ENCODE results near the gene PACS1.

PACS1 gene

GRCh38 chr11:66050581-66051231, 19.4 kb upstream of the PACS1 start:
- DNase-seq (ENCODE audit: low spot score), result no peak

GRCh38 chr11:66051371-66051765, 18.7 kb upstream of the PACS1 start:
- DNase-seq (ENCODE audit: low spot score), result no peak

GRCh38 chr11:66051766-66052663, 18.1 kb upstream of the PACS1 start, which contains the start of gene SF3B2:
Gene SF3B2, plus strand, starts transcription at chr11:66052364. Its CDS starts 21 bp downstream, at chr11:66052385.
- DNase-seq (ENCODE audit: low spot score), result peak; percentile 99

- no peak for DNase-seq (ENCODE audit: low spot score)
Observed at GRCh38 chr11:66052664-66052982, 17.4 kb upstream of the PACS1 start.

GRCh38 chr11:66055021-66055420, 15.1 kb upstream of the PACS1 start:
- no peak for DNase-seq (ENCODE audit: low spot score)

- DNase-seq (ENCODE audit: low spot score), result no peak
Observed at GRCh38 chr11:66056501-66056900, 13.6 kb upstream of the PACS1 start.

GRCh38 chr11:66059966-66060680, 9.9 kb upstream of the PACS1 start:
- no peak for DNase-seq (ENCODE audit: low spot score)

- no peak for DNase-seq (ENCODE audit: low spot score)
Observed at GRCh38 chr11:66061268-66061667, 8.8 kb upstream of the PACS1 start.

GRCh38 chr11:66062408-66062807, 7.7 kb upstream of the PACS1 start:
- DNase-seq (ENCODE audit: low spot score), result no peak

GRCh38 chr11:66063900-66064299, 6.2 kb upstream of the PACS1 start:
- no peak for DNase-seq (ENCODE audit: low spot score)

GRCh38 chr11:66064571-66064970, 5.5 kb upstream of the PACS1 start:
- DNase-seq (ENCODE audit: low spot score), result no peak

GRCh38 chr11:66066751-66067150, 3.3 kb upstream of the PACS1 start:
- DNase-seq (ENCODE audit: low spot score), result no peak

- DNase-seq (ENCODE audit: low spot score), result no peak
Observed at GRCh38 chr11:66067640-66068039, 2.4 kb upstream of the PACS1 start.

GRCh38 chr11:66068154-66068821, 1.8 kb upstream of the PACS1 start:
- peak; percentile 67 for DNase-seq (ENCODE audit: low spot score)

GRCh38 chr11:66068923-66069714, 953 bp upstream of the PACS1 start:
- DNase-seq (ENCODE audit: low spot score), result no peak

- DNase-seq (ENCODE audit: low spot score), result no peak
Observed at GRCh38 chr11:66070604-66071380, 720 bp downstream of the PACS1 start.

- no peak for DNase-seq (ENCODE audit: low spot score)
Observed at GRCh38 chr11:66071381-66071801, 1.3 kb downstream of the PACS1 start.

GRCh38 chr11:66072081-66072480, 2.0 kb downstream of the PACS1 start:
- no peak for DNase-seq (ENCODE audit: low spot score)

GRCh38 chr11:66072518-66072917, 2.4 kb downstream of the PACS1 start:
- DNase-seq (ENCODE audit: low spot score), result no peak

- DNase-seq (ENCODE audit: low spot score), result no peak
Observed at GRCh38 chr11:66073669-66074068, 3.6 kb downstream of the PACS1 start.

- no peak for DNase-seq (ENCODE audit: low spot score)
Observed at GRCh38 chr11:66075273-66075672, 5.2 kb downstream of the PACS1 start.

All from LoVo (cell line).